CD4-positive, alpha-beta T cell (primary cell): Measurements from ENCODE around the gene SMIM31. TPM values are rescaled to one million over a fixed set of nuclear protein-coding genes. Genes with fewer than 3 reads are reported as not detected.

Experiments used
- ATAC-seq: fragments of 200-7000 bp; cut with Tn5 transposase; one replicate; pipeline ENCODE4 v1.10.0; 2022; ENCODE audit warnings: mild to moderate bottlenecking; ENCODE audit not compliant: poor library complexity
- CTCF ChIA-PET: fragments of 350-600 bp; sonication (Branson Sonifier 250); formaldehyde crosslinking; loops from one replicate; lab custom pipeline; 2021; ENCODE audit warnings: antibody characterized with exemption, inconsistent platforms; lab: Charles Lee
- POLR2A ChIA-PET: fragments of 350-600 bp; sonication (Branson Sonifier 250); formaldehyde crosslinking; loops from one replicate; lab custom pipeline; 2021; ENCODE audit warnings: antibody characterized with exemption, inconsistent platforms; lab: Charles Lee
- DNase-seq, 14 experiments: peaks; one replicate each; pipeline ENCODE4 v3.0.0-alpha.2; 2013 to 2020; ENCODE audit warnings: mixed read lengths in 2 of 14
- H3K27ac ChIP-seq, 2 donors: one replicate each; pipeline versions ENCODE4 v1.5.1 to v1.7.0; 2013; ENCODE audit warnings: low read length in 2 of 2, low read depth in 1 of 2, mild to moderate bottlenecking in 1 of 2
- H3K27me3 ChIP-seq, 2 experiments: 1 replicate in 1 of 2; 2 replicates in 1 of 2; pipeline versions ENCODE4 v1.6.1 to v1.7.0; 2013; ENCODE audit warnings: low read length in 2 of 2, control low read depth in 1 of 2, mild to moderate bottlenecking in 1 of 2, moderate library complexity in 1 of 2; ENCODE audit not compliant: insufficient read depth in 2 of 2, control insufficient read depth in 1 of 2
- H3K36me3 ChIP-seq: one replicate; pipeline ENCODE4 v1.6.1; 2013; ENCODE audit warnings: low read length, control low read depth; ENCODE audit not compliant: insufficient read depth
- H3K4me1 ChIP-seq: one replicate; pipeline ENCODE4 v1.6.1; 2013; ENCODE audit warnings: low read length, control low read depth; ENCODE audit not compliant: insufficient read depth
- H3K4me3 ChIP-seq: one replicate; pipeline ENCODE4 v1.5.1; 2013; ENCODE audit warnings: mild to moderate bottlenecking, low read length, moderate library complexity
- H3K9me3 ChIP-seq, 2 experiments: 1 replicate in 1 of 2; 2 replicates in 1 of 2; pipeline versions ENCODE4 v1.6.1 to v1.7.0; 2013; ENCODE audit warnings: low read length in 2 of 2, mild to moderate bottlenecking in 2 of 2, control low read depth in 1 of 2, moderate library complexity in 1 of 2; ENCODE audit not compliant: control insufficient read depth in 1 of 2, insufficient read depth in 1 of 2
- H3K27ac Mint-ChIP-seq: one replicate; pipeline ENCODE4 v1.8.0; 2020; ENCODE audit warnings: mixed read lengths
- H3K27me3 Mint-ChIP-seq: one replicate; pipeline ENCODE4 v1.8.0; 2021; ENCODE audit warnings: mixed read lengths
- H3K36me3 Mint-ChIP-seq: one replicate; pipeline ENCODE4 v1.8.0; 2021; ENCODE audit warnings: low read depth, mixed read lengths
- H3K4me1 Mint-ChIP-seq: one replicate; pipeline ENCODE4 v1.8.0; 2021; ENCODE audit warnings: low read depth, mixed read lengths
- H3K4me3 Mint-ChIP-seq: one replicate; pipeline ENCODE4 v1.8.0; 2020; ENCODE audit warnings: mild to moderate bottlenecking, mixed read lengths
- H3K9me3 Mint-ChIP-seq: one replicate; pipeline ENCODE4 v1.8.0; 2020; ENCODE audit warnings: mixed read lengths
- CTCF ChIP-seq: fragments of 200-600 bp; IDR thresholded peaks from one replicate; pipeline ENCODE4 v1.8.0; 2022; ENCODE audit warnings: antibody characterized with exemption, mild to moderate bottlenecking
- intact Hi-C, 2 experiments: fragments of 100-400 bp; cut with DNase I in 1 of 2; cut with micrococcal nuclease in 1 of 2; formaldehyde crosslinking; loops; one replicate each; pipeline versions ENCODE4 v1.15.1 to v1.9.0; 2023 to 2025; cut with DNase I, micrococcal nuclease
- total RNA-seq, 174 experiments: library from RNA in 2 of 174; stranded (reverse) in 2 of 174; gene quantifications; one replicate each; pipeline ENCODE4 v1.2.3 and lab custom pipeline; 2021 to 2026

The SMIM31 gene
- total RNA-seq, 2 experiments from 2014 or later: not detected

GRCh38 chr4:164780839-164781238 is 26.9 kb downstream of the SMIM31 start:
- CTCF ChIA-PET: no interaction called here
- H3K4me1 ChIP-seq: no peaks in the 10 kb centered on the region
- no peaks in the 10 kb centered on the region for H3K36me3 ChIP-seq
- DNase-seq (no peak), ATAC-seq (no peak)
- no peak for TF ChIP-seq CTCF
- intact Hi-C loops: no loop called here
- Mint-ChIP-seq H3K9me3 (no peaks in the 10 kb centered on the region), H3K36me3 (no peaks in the 10 kb centered on the region), H3K4me3 (no peak overlapping the region), H3K4me1 (no peaks in the 10 kb centered on the region), H3K27ac (no peak overlapping the region), H3K27me3 (peaks cover 4% of the 10 kb centered on the region)
- no peaks in the 10 kb centered on the region for H3K27me3 ChIP-seq
- no peak overlapping the region for H3K27ac ChIP-seq
- POLR2A ChIA-PET: no interaction called here
- no peak overlapping the region for H3K4me3 ChIP-seq
- no peaks in the 10 kb centered on the region for H3K9me3 ChIP-seq

- intact Hi-C loops: no loop called here
- Mint-ChIP-seq H3K27ac (no peak overlapping the region), H3K4me1 (no peaks in the 10 kb centered on the region), H3K27me3 (peaks cover 4% of the 10 kb centered on the region), H3K36me3 (no peaks in the 10 kb centered on the region), H3K4me3 (no peak overlapping the region), H3K9me3 (no peaks in the 10 kb centered on the region)
- POLR2A ChIA-PET: no interaction called here
- CTCF ChIA-PET: interaction anchor here (2.1 kb wide), 1 partner anchor 18 kb away, joined by 5 read pairs; no protein-coding TSS in a partner anchor
- Histone ChIP-seq H3K36me3 (no peaks in the 10 kb centered on the region), H3K27me3 (no peaks in the 10 kb centered on the region), H3K4me3 (no peak overlapping the region), H3K27ac (no peak overlapping the region), H3K9me3 (no peaks in the 10 kb centered on the region), H3K4me1 (no peaks in the 10 kb centered on the region)
- DNase-seq: no peak
- ATAC-seq: no peak
- no peak for TF ChIP-seq CTCF
Measured at GRCh38 chr4:164783976-164784375, 30.0 kb downstream of the SMIM31 start.

- Histone ChIP-seq H3K36me3 (no peaks in the 10 kb centered on the region), H3K9me3 (no peaks in the 10 kb centered on the region), H3K4me1 (no peaks in the 10 kb centered on the region), H3K4me3 (no peak overlapping the region), H3K27me3 (no peaks in the 10 kb centered on the region), H3K27ac (no peak overlapping the region)
- no peaks in the 10 kb centered on the region for H3K4me1 Mint-ChIP-seq
- no peak for DNase-seq
- peaks cover 5% of the 10 kb centered on the region for H3K9me3 Mint-ChIP-seq
- ChIA-PET CTCF (no interaction called here), POLR2A (no interaction called here)
- no peaks in the 10 kb centered on the region for H3K36me3 Mint-ChIP-seq
- intact Hi-C loops: no loop called here
- TF ChIP-seq CTCF: no peak
- H3K4me3 Mint-ChIP-seq: no peak overlapping the region
- peaks cover 5% of the 10 kb centered on the region for H3K27me3 Mint-ChIP-seq
- no peak overlapping the region for H3K27ac Mint-ChIP-seq
- ATAC-seq: no peak
Measured at GRCh38 chr4:164789047-164789446, 35.1 kb downstream of the SMIM31 start.
